Glutamatergic neuron (in vitro differentiated cells): ENCODE measurements around the gene CACHD1. TPM values are rescaled to one million over a fixed set of nuclear protein-coding genes. Genes with fewer than 3 reads are reported as not detected.

Source experiments
- DNase-seq: peaks from one replicate; pipeline ENCODE4 v3.0.0; 2022
- H3K27ac Mint-ChIP-seq: one replicate; pipeline ENCODE4 v1.8.0; 2020; ENCODE audit warnings: mild to moderate bottlenecking, mixed read lengths, inconsistent platforms; ENCODE audit not compliant: unreplicated experiment
- H3K27me3 Mint-ChIP-seq: one replicate; pipeline ENCODE4 v1.8.0; 2020; ENCODE audit warnings: mild to moderate bottlenecking, moderate library complexity, mixed read lengths, inconsistent platforms; ENCODE audit not compliant: unreplicated experiment
- H3K36me3 Mint-ChIP-seq: one replicate; pipeline ENCODE4 v1.8.0; 2020; ENCODE audit warnings: mild to moderate bottlenecking, mixed read lengths, inconsistent platforms; ENCODE audit not compliant: unreplicated experiment
- H3K4me1 Mint-ChIP-seq: one replicate; pipeline ENCODE4 v1.8.0; 2020; ENCODE audit warnings: mild to moderate bottlenecking, low read depth, mixed read lengths, inconsistent platforms; ENCODE audit not compliant: unreplicated experiment
- H3K4me3 Mint-ChIP-seq: one replicate; pipeline ENCODE4 v1.8.0; 2020; ENCODE audit warnings: mild to moderate bottlenecking, mixed read lengths, inconsistent platforms; ENCODE audit not compliant: unreplicated experiment
- H3K9me3 Mint-ChIP-seq: one replicate; pipeline ENCODE4 v1.8.0; 2020; ENCODE audit warnings: mild to moderate bottlenecking, moderate library complexity, mixed read lengths, inconsistent platforms; ENCODE audit not compliant: unreplicated experiment
- total RNA-seq: library from RNA; stranded (reverse); fragmentation: NEBNext Ultra II Directional; extraction: Animal tissue kit (Norgen Biotek cat#: 25700); gene quantifications from one replicate; pipeline ENCODE4 v1.2.1, GENCODE V29; 2021; ENCODE audit not compliant: unreplicated experiment
- TF ChIP-seq, protein P1 (sequence below): fragments of 200-600 bp; sonication (generic); IDR thresholded peaks from one replicate; pipeline ENCODE4 v1.5.0; 2021; ENCODE audit not compliant: partially characterized antibody, unreplicated experiment

Gene CACHD1
- total RNA-seq, 1 donor from 2014 or later = 9.4 TPM

DNA sequence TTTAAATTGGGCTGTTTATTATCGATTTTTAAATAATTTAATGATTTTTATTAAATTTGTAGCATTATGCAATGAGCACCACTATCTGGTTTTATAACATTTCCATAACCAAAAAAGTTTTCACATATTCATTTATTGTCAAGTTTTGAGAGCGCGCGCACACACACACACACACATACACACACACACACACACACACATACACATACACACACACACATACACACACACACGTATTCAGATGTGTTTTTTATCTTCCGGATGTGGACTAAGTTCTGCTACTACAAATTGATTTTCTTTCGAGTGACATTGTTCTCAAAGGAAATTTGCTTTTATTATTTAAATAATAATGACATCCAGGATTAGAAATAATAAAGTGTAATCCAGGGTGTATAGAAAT is 16.3 kb downstream of the CACHD1 start:
- no peaks in the 10 kb centered on the region for H3K36me3 Mint-ChIP-seq
- DNase-seq = no peak
- TF ChIP-seq, protein P1, sequence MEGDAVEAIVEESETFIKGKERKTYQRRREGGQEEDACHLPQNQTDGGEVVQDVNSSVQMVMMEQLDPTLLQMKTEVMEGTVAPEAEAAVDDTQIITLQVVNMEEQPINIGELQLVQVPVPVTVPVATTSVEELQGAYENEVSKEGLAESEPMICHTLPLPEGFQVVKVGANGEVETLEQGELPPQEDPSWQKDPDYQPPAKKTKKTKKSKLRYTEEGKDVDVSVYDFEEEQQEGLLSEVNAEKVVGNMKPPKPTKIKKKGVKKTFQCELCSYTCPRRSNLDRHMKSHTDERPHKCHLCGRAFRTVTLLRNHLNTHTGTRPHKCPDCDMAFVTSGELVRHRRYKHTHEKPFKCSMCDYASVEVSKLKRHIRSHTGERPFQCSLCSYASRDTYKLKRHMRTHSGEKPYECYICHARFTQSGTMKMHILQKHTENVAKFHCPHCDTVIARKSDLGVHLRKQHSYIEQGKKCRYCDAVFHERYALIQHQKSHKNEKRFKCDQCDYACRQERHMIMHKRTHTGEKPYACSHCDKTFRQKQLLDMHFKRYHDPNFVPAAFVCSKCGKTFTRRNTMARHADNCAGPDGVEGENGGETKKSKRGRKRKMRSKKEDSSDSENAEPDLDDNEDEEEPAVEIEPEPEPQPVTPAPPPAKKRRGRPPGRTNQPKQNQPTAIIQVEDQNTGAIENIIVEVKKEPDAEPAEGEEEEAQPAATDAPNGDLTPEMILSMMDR = no peak
- H3K4me3 Mint-ChIP-seq = no peak overlapping the region
- H3K9me3 Mint-ChIP-seq = no peaks in the 10 kb centered on the region
- no peaks in the 10 kb centered on the region for H3K27me3 Mint-ChIP-seq
- H3K27ac Mint-ChIP-seq = no peak overlapping the region
- peaks cover 1% of the 10 kb centered on the region for H3K4me1 Mint-ChIP-seq

DNA sequence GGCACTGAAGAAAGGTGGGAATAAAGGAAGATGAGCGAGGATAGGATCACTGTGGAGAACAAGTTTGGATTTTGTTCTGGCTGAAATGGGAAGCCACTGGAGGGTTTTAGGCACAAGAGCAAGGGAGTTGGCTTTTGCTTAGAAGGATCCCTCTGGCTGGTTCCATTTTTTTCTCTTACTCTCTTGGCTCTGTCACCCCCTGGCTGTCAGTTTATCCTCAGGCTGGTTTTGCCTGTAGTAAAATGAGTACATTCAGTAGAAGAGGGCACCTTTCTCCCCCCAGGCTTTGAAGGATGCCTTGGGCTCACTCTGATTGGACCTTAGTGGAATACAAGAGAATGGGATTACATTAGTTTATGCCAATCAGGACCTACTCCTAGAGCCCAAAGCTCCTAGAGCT is 17.1 kb downstream of the CACHD1 start:
- no peak overlapping the region for H3K27ac Mint-ChIP-seq
- H3K9me3 Mint-ChIP-seq = no peaks in the 10 kb centered on the region
- no peak for DNase-seq

DNA sequence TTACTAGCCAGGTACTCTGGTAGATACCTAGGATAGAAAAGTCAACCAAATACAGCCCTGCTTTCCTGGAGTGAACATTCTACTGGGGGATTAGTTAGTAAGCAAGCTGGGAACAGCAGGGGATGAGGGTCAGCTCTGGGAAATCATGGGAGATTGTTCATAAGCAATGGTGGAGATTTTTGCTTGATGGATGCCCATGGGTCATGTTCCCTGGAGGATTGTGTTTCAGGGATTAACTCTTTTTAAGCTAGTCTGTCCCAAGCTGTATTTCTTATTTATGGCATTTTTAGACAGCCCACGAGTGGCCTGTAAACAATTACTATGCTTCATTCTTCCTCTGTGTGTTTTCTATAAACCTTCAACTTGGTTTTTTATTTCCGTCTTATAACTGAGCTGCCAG is 18.9 kb downstream of the CACHD1 start:
- H3K4me3 Mint-ChIP-seq = no peak overlapping the region
- DNase-seq = no peak
- TF ChIP-seq, protein P1 = no peak
- no peaks in the 10 kb centered on the region for H3K27me3 Mint-ChIP-seq
- peaks cover 1% of the 10 kb centered on the region for H3K4me1 Mint-ChIP-seq
- H3K27ac Mint-ChIP-seq = no peak overlapping the region
- no peaks in the 10 kb centered on the region for H3K36me3 Mint-ChIP-seq
- H3K9me3 Mint-ChIP-seq = no peaks in the 10 kb centered on the region

More for the DNA sequence above, 17.1 kb downstream of the CACHD1 start:
- peaks cover 1% of the 10 kb centered on the region for H3K4me1 Mint-ChIP-seq
- H3K4me3 Mint-ChIP-seq = no peak overlapping the region
- TF ChIP-seq, protein P1 = no peak
- H3K27me3 Mint-ChIP-seq = no peaks in the 10 kb centered on the region
- H3K36me3 Mint-ChIP-seq = no peaks in the 10 kb centered on the region

DNA sequence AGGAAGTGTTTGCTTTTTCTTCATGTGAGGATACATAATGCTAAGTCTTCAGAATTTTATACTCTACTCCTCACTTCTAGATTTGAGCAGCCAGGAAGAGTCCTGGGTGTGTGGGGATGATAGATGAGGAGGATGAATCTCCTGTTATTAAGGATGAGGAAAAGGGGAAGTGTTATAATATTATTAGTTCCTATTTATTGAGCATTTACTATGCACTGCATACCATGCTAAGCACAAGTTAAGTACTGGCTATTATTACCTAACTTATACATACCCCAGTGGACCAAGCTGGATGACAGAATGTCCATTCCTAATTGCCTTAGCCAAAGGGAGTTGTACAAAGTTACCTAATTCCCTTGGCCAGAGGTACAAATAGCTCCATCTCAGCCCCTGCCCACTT is 19.8 kb downstream of the CACHD1 start:
- no peak overlapping the region for H3K4me3 Mint-ChIP-seq
- no peak for DNase-seq
- H3K4me1 Mint-ChIP-seq = peaks cover 1% of the 10 kb centered on the region
- TF ChIP-seq, protein P1 = no peak
- H3K27me3 Mint-ChIP-seq = no peaks in the 10 kb centered on the region
- H3K9me3 Mint-ChIP-seq = no peaks in the 10 kb centered on the region
- no peak overlapping the region for H3K27ac Mint-ChIP-seq
- H3K36me3 Mint-ChIP-seq = no peaks in the 10 kb centered on the region

DNA sequence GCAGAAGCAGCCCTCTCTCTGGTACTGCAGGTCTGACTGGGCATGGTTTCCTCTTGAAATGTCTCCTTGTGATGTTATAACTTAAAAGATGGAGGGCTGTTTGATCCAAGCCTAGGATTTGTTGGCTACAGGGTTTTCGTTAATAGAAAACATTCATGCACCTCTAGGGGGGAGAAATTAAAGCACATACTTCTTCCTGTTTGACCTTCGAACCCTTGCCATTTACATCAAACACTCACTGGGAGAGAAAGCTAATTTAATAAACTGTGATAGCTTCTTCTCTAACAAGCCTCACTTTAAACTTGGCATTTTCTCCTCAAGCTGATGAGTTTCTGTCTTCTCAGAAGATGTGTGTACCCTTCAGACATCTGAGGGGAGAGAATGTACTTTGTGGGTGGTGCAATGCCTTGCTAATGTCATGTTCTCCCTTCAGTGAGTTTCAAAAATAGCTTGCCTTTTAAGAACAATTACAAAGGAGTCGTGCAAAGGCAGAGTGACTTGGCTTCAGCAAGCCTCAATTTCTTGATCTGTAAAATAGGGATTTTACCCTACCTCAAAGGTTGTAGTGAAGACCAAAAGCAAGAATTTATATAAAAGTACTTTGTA is 20.4 kb downstream of the CACHD1 start:
- no peak overlapping the region for H3K4me3 Mint-ChIP-seq
- no peak overlapping the region for H3K27ac Mint-ChIP-seq
- no peaks in the 10 kb centered on the region for H3K27me3 Mint-ChIP-seq
- H3K9me3 Mint-ChIP-seq = no peaks in the 10 kb centered on the region
- TF ChIP-seq, protein P1 = no peak
- peaks cover 1% of the 10 kb centered on the region for H3K4me1 Mint-ChIP-seq
- no peak for DNase-seq
- no peaks in the 10 kb centered on the region for H3K36me3 Mint-ChIP-seq
